CD4-positive, alpha-beta T cell (primary cell): ENCODE data around the gene TH. TPM values are rescaled to one million over a fixed set of nuclear protein-coding genes. Genes with fewer than 3 reads are reported as not detected.

Experiments
- ATAC-seq: fragments of 200-7000 bp; cut with Tn5 transposase; one replicate; pipeline ENCODE4 v1.10.0; 2022; ENCODE audit warnings: mild to moderate bottlenecking; ENCODE audit not compliant: poor library complexity
- CTCF ChIA-PET: fragments of 350-600 bp; sonication (Branson Sonifier 250); formaldehyde crosslinking; loops from one replicate; lab custom pipeline; 2021; ENCODE audit warnings: antibody characterized with exemption, inconsistent platforms; lab: Charles Lee
- POLR2A ChIA-PET: fragments of 350-600 bp; sonication (Branson Sonifier 250); formaldehyde crosslinking; loops from one replicate; lab custom pipeline; 2021; ENCODE audit warnings: antibody characterized with exemption, inconsistent platforms; lab: Charles Lee
- DNase-seq, 14 experiments: peaks; one replicate each; pipeline ENCODE4 v3.0.0-alpha.2; 2013 to 2020; ENCODE audit warnings: mixed read lengths in 2 of 14
- H3K27ac ChIP-seq, 2 donors: one replicate each; pipeline versions ENCODE4 v1.5.1 to v1.7.0; 2013; ENCODE audit warnings: low read length in 2 of 2, low read depth in 1 of 2, mild to moderate bottlenecking in 1 of 2
- H3K27me3 ChIP-seq, 2 experiments: 1 replicate in 1 of 2; 2 replicates in 1 of 2; pipeline versions ENCODE4 v1.6.1 to v1.7.0; 2013; ENCODE audit warnings: low read length in 2 of 2, control low read depth in 1 of 2, mild to moderate bottlenecking in 1 of 2, moderate library complexity in 1 of 2; ENCODE audit not compliant: insufficient read depth in 2 of 2, control insufficient read depth in 1 of 2
- H3K36me3 ChIP-seq: one replicate; pipeline ENCODE4 v1.6.1; 2013; ENCODE audit warnings: low read length, control low read depth; ENCODE audit not compliant: insufficient read depth
- H3K4me1 ChIP-seq: one replicate; pipeline ENCODE4 v1.6.1; 2013; ENCODE audit warnings: low read length, control low read depth; ENCODE audit not compliant: insufficient read depth
- H3K4me3 ChIP-seq: one replicate; pipeline ENCODE4 v1.5.1; 2013; ENCODE audit warnings: mild to moderate bottlenecking, low read length, moderate library complexity
- H3K9me3 ChIP-seq, 2 experiments: 1 replicate in 1 of 2; 2 replicates in 1 of 2; pipeline versions ENCODE4 v1.6.1 to v1.7.0; 2013; ENCODE audit warnings: low read length in 2 of 2, mild to moderate bottlenecking in 2 of 2, control low read depth in 1 of 2, moderate library complexity in 1 of 2; ENCODE audit not compliant: control insufficient read depth in 1 of 2, insufficient read depth in 1 of 2
- H3K27ac Mint-ChIP-seq: one replicate; pipeline ENCODE4 v1.8.0; 2020; ENCODE audit warnings: mixed read lengths
- H3K27me3 Mint-ChIP-seq: one replicate; pipeline ENCODE4 v1.8.0; 2021; ENCODE audit warnings: mixed read lengths
- H3K36me3 Mint-ChIP-seq: one replicate; pipeline ENCODE4 v1.8.0; 2021; ENCODE audit warnings: low read depth, mixed read lengths
- H3K4me1 Mint-ChIP-seq: one replicate; pipeline ENCODE4 v1.8.0; 2021; ENCODE audit warnings: low read depth, mixed read lengths
- H3K4me3 Mint-ChIP-seq: one replicate; pipeline ENCODE4 v1.8.0; 2020; ENCODE audit warnings: mild to moderate bottlenecking, mixed read lengths
- H3K9me3 Mint-ChIP-seq: one replicate; pipeline ENCODE4 v1.8.0; 2020; ENCODE audit warnings: mixed read lengths
- CTCF ChIP-seq: fragments of 200-600 bp; IDR thresholded peaks from one replicate; pipeline ENCODE4 v1.8.0; 2022; ENCODE audit warnings: antibody characterized with exemption, mild to moderate bottlenecking
- intact Hi-C, 2 experiments: fragments of 100-400 bp; cut with DNase I in 1 of 2; cut with micrococcal nuclease in 1 of 2; formaldehyde crosslinking; loops; one replicate each; pipeline versions ENCODE4 v1.15.1 to v1.9.0; 2023 to 2025; cut with DNase I, micrococcal nuclease
- polyA plus RNA-seq, 2 donors: library from polyadenylated mRNA; unstranded; fragments of 120-200 nt; gene quantifications; one replicate each; pipeline ENCODE4 v1.2.1, GENCODE V29; 2013
- total RNA-seq, 174 experiments: library from RNA in 2 of 174; stranded (reverse) in 2 of 174; gene quantifications; one replicate each; pipeline ENCODE4 v1.2.3 and lab custom pipeline; 2021 to 2026

Gene TH
- total RNA-seq, result not detected
- not detected for polyA plus RNA-seq (2013, experiment 1 of 2)
- polyA plus RNA-seq (2013, experiment 2 of 2), result not detected
- 0 to 0.11 (median 0) reads per million in 172 experiments for total RNA-seq (lab: John Stamatoyannopoulos, UW)

DNA sequence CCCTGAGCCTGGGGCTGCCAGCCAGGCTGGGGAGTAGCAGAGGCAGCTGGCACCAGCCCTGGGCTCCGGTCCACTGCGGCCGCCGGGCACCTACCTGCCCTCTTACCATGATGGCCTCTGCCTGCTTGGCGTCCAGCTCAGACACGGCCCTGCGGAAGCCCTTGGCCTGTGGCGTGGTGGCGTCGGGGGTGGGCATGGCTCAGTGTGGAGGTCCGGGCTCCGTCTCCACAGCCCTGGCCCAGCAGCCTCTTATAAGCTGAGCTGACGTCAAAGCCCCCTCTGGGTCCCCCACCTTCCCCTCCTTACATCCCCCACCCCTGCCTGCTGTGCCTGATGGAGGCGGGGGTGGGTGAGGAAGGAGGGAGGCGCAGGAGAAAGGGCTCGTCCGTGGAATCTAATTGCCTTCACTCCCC is at the start of gene TH:
Gene TH, minus strand, starts transcription at position 225 of the 413 bp plus-strand sequence. Its CDS starts 29 bp downstream, at position 196.
- H3K36me3 Mint-ChIP-seq, result no peaks in the 10 kb centered on the region

GRCh38 chr11:2221024-2221423 is 49.4 kb upstream of the TH start:
- Mint-ChIP-seq H3K36me3 (peaks cover 4% of the 10 kb centered on the region), H3K27me3 (peaks cover 24% of the 10 kb centered on the region), H3K4me1 (no peaks in the 10 kb centered on the region), H3K4me3 (no peak overlapping the region), H3K9me3 (peaks cover 10% of the 10 kb centered on the region), H3K27ac (no peak overlapping the region)
- intact Hi-C loops, result no loop called here
- Histone ChIP-seq H3K9me3 (peaks cover 7 to 8% of the 10 kb centered on the region in 2 experiments), H3K27me3 (peaks cover 8 to 12% of the 10 kb centered on the region in 2 experiments), H3K4me3 (no peak overlapping the region), H3K36me3 (no peaks in the 10 kb centered on the region), H3K27ac (no peak overlapping the region), H3K4me1 (peaks cover 18% of the 10 kb centered on the region)
- ChIA-PET CTCF (no interaction called here), POLR2A (no interaction called here)
- ATAC-seq (no peak), DNase-seq (no peak)
- TF ChIP-seq CTCF, result no peak

More for the DNA sequence above, at the start of gene TH:
- intact Hi-C loops, result no loop called here
- H3K36me3 ChIP-seq, result no peaks in the 10 kb centered on the region
- ChIA-PET CTCF (no interaction called here), POLR2A (no interaction called here)
- peaks cover 5% of the 10 kb centered on the region for H3K27me3 Mint-ChIP-seq
- no peak for DNase-seq
- ATAC-seq, result no peak
- no peak within 1 kb of the TSS for H3K4me3 ChIP-seq
- peaks cover 0 to 9% of the 10 kb centered on the region in 2 experiments for H3K9me3 ChIP-seq
- no peaks in the 10 kb centered on the region for H3K9me3 Mint-ChIP-seq
- no peak for TF ChIP-seq CTCF
- H3K27ac ChIP-seq, result no peak within 1 kb of the TSS
- H3K27me3 ChIP-seq, result no peaks in the 10 kb centered on the region
- H3K4me3 Mint-ChIP-seq, result no peak within 1 kb of the TSS
- no peak within 1 kb of the TSS for H3K27ac Mint-ChIP-seq
- H3K4me1 ChIP-seq, result no peaks in the 10 kb centered on the region
- H3K4me1 Mint-ChIP-seq, result no peaks in the 10 kb centered on the region

GRCh38 chr11:2220173-2220771 is 48.7 kb upstream of the TH start:
- DNase-seq, result no peak
- H3K27me3 ChIP-seq, result peaks cover 8 to 12% of the 10 kb centered on the region in 2 experiments
- H3K4me3 ChIP-seq, result no peak overlapping the region
- H3K4me1 ChIP-seq, result peaks cover 18% of the 10 kb centered on the region
- intact Hi-C loops, result no loop called here
- no peak for ATAC-seq
- Mint-ChIP-seq H3K9me3 (peaks cover 7% of the 10 kb centered on the region), H3K27me3 (peaks cover 17% of the 10 kb centered on the region), H3K27ac (no peak overlapping the region), H3K4me3 (no peak overlapping the region), H3K4me1 (no peaks in the 10 kb centered on the region), H3K36me3 (no peaks in the 10 kb centered on the region)
- ChIA-PET POLR2A (no interaction called here), CTCF (no interaction called here)
- no peak overlapping the region for H3K27ac ChIP-seq
- H3K36me3 ChIP-seq, result no peaks in the 10 kb centered on the region
- H3K9me3 ChIP-seq, result peaks cover 7 to 8% of the 10 kb centered on the region in 2 experiments
- TF ChIP-seq CTCF, result no peak
